ENCODE results near the gene TXNL1. TPM values are rescaled to one million over a fixed set of nuclear protein-coding genes. Genes with fewer than 3 reads are reported as not detected.

Gene TXNL1
- total and polyA plus RNA-seq, 2 of the 13 experiments (the other 11 are each of a cell fraction or from before 2014, with no cell fraction given) = 41.9 to 73.1 TPM

DNA sequence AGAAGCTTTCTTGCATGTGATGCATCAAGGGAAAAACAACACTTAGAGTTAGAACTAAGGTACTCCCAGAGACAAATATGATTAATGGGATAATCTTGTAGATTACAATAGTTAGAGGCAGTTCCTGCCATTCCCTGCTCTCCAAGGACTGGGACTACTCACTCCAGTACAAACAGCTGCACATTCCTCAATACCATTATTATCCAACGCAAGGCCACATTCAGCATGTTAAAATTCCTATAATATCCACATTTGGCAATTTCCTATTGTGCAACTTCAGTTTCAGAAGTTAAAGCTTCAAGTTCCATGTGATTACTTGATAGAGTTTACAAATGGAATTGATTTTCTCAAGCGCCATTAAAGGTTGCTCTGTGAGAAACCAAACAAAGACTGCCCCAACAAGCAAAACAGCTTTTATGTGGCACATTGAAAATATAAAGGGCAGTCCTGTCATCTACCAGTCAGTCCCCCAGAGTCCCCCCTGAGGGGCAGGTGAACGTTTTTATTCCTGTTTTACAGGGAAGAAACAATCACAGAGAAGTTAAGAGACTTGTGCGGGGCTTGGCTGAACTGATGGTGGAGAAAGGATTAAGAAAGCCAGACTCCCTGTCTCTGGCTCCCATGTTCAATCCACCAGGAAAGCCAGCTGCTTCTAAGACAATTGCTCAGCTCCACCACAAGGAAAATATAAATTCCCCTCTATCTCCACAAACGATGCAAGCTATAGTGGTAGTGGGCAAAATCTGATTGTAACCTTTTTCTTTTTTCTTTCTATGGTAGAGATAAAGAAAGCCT lies 72.6 kb downstream of the TXNL1 start (continued):
- TF ChIP-seq ATF7-NPFF (CRISPR knock-in tag; IDR thresholded peaks at IDR 0.05; ENCODE audit: low read depth) = no peak
- TF ChIP-seq, protein P1, sequence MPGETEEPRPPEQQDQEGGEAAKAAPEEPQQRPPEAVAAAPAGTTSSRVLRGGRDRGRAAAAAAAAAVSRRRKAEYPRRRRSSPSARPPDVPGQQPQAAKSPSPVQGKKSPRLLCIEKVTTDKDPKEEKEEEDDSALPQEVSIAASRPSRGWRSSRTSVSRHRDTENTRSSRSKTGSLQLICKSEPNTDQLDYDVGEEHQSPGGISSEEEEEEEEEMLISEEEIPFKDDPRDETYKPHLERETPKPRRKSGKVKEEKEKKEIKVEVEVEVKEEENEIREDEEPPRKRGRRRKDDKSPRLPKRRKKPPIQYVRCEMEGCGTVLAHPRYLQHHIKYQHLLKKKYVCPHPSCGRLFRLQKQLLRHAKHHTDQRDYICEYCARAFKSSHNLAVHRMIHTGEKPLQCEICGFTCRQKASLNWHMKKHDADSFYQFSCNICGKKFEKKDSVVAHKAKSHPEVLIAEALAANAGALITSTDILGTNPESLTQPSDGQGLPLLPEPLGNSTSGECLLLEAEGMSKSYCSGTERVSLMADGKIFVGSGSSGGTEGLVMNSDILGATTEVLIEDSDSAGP (CRISPR knock-in tag; IDR thresholded peaks at IDR 0.05; ENCODE audit: borderline replicate concordance) = no peak

GRCh38 chr18:56565046-56565445 lies 73.3 kb downstream of the TXNL1 start:
- H3K27ac ChIP-seq (ENCODE audit: extremely low read length, insufficient read depth, low read length) = no peak overlapping the region
- H3K4me3 ChIP-seq (replicated peaks in 1 of 3; ENCODE audit: insufficient read depth in 1 of 3, low read depth in 2 of 3, low read length in 3 of 3) = no peak overlapping the region
- H3K9ac ChIP-seq (ENCODE audit: insufficient read depth, low read depth, low read length) = no peak overlapping the region
- H3K4me2 ChIP-seq (ENCODE audit: low read depth, low read length) = no peak overlapping the region
- ChIA-PET CTCF (ENCODE audit: low intra/inter-chr PET ratio, low total read pairs) (no interaction called here), POLR2A (no interaction called here)
- DNase-seq (ENCODE audit: low spot score) (no peak), FAIRE-seq (no peak), ATAC-seq (no peak)
- H3K27me3 ChIP-seq (ENCODE audit: control insufficient read depth in 1 of 2, insufficient read depth in 2 of 2, low read length in 2 of 2) = no peaks in the 10 kb centered on the region; a peak in 1 of 5 replicates
- peaks cover 16% of the 10 kb centered on the region for H3K4me1 ChIP-seq (ENCODE audit: insufficient read depth, low read length)
- no peaks in the 10 kb centered on the region for H3K9me3 ChIP-seq (ENCODE audit: low read length)
- H4K20me1 ChIP-seq (ENCODE audit: insufficient read depth, low read length) = no peaks in the 10 kb centered on the region
- no peak for TF ChIP-seq RFXAP (CRISPR knock-in tag; IDR thresholded peaks at IDR 0.05; ENCODE audit: borderline replicate concordance)
- TF ChIP-seq KDM4B (CRISPR knock-in tag; IDR thresholded peaks at IDR 0.05) = no peak
- TF ChIP-seq ZNF3 (CRISPR knock-in tag; IDR thresholded peaks at IDR 0.05) = no peak
- TF ChIP-seq CENPT (CRISPR knock-in tag; IDR thresholded peaks at IDR 0.05; ENCODE audit: low read depth) = no peak
- TF ChIP-seq ZFX (CRISPR knock-in tag; IDR thresholded peaks at IDR 0.05; ENCODE audit: low read depth) = no peak
- TF ChIP-seq RARG (CRISPR knock-in tag; IDR thresholded peaks at IDR 0.05; ENCODE audit: low read depth) = no peak
- no peak for TF ChIP-seq HMGXB4 (CRISPR knock-in tag; IDR thresholded peaks at IDR 0.05; ENCODE audit: borderline replicate concordance in 1 of 2, low read depth in 1 of 2)
- no peak for TF ChIP-seq ZBTB1 (CRISPR knock-in tag; IDR thresholded peaks at IDR 0.05; ENCODE audit: borderline replicate concordance)
- intact Hi-C loops (cut with micrococcal nuclease; ENCODE audit: unreplicated experiment) (no loop called here), in situ Hi-C loops (cut with HindIII; ENCODE audit: extremely low pct_ligation_motif_present, low pct_unique_long_range_greater_than_20kb) (no loop called here)
- no peaks in the 10 kb centered on the region for H3K36me3 ChIP-seq (replicated peaks in 1 of 2; ENCODE audit: control insufficient read depth in 1 of 2, insufficient read depth in 2 of 2, low read length in 2 of 2)
- H2AFZ ChIP-seq (ENCODE audit: low read length) = no peak overlapping the region
- BruUV-seq (replicated peaks) = no TSS peak
- no peaks in the 10 kb centered on the region for H3K79me2 ChIP-seq (ENCODE audit: insufficient read depth, low read length)
- WGBS (ENCODE audit: low lambda C conversion rate) = 49% methylated on average over 6 of the region's 6 CpGs

Measured in HepG2 (cell line).